Ascending aorta (tissue), 2 donors: Measurements from ENCODE around the gene CCDC12. TPM values are rescaled to one million over a fixed set of nuclear protein-coding genes. Genes with fewer than 3 reads are reported as not detected.

Experiments
- DNase-seq, 2 donors: peaks; one replicate each; pipeline ENCODE4 v3.0.0-alpha.2; 2019; ENCODE audit warnings: low spot score in 2 of 2
- H3K27ac ChIP-seq, 2 donors: fragments of 200-600 bp; sonication (generic); one replicate each; pipeline ENCODE4 v1.5.1; 2016 to 2017; ENCODE audit warnings: mild to moderate bottlenecking in 1 of 2
- H3K27me3 ChIP-seq: fragments of 200-600 bp; sonication (generic); one replicate; pipeline ENCODE4 v1.5.1; 2017
- H3K36me3 ChIP-seq, 2 donors: fragments of 200-600 bp; sonication (generic); one replicate each; pipeline ENCODE4 v1.5.1; 2016
- H3K4me1 ChIP-seq, 2 donors: fragments of 200-600 bp; sonication (generic); one replicate each; pipeline ENCODE4 v1.5.1; 2016 to 2017; ENCODE audit warnings: mild to moderate bottlenecking in 1 of 2
- H3K4me3 ChIP-seq, 2 donors: fragments of 200-600 bp; sonication (generic); one replicate each; pipeline ENCODE4 v1.5.1; 2016 to 2017; ENCODE audit warnings: mild to moderate bottlenecking in 1 of 2
- H3K9me3 ChIP-seq, 2 donors: fragments of 200-600 bp; sonication (generic); one replicate each; pipeline ENCODE4 v1.5.1; 2016
- CTCF ChIP-seq, 3 experiments: fragments of 200-600 bp in 2 of 3; fragments of 450-650 bp in 1 of 3; sonication (generic) in 2 of 3; IDR thresholded peaks; one replicate each; pipeline ENCODE4 v1.5.1; 2016 to 2019; ENCODE audit warnings: antibody characterized with exemption in 3 of 3, mild to moderate bottlenecking in 1 of 3, moderate library complexity in 1 of 3
- intact Hi-C: fragments of 100-400 bp; cut with DNase I; formaldehyde crosslinking; loops from one replicate; pipeline ENCODE4 v1.15.1; 2023
- total RNA-seq: library from RNA; depleted of rRNA; stranded (reverse); fragments of >200 nt; gene quantifications from one replicate; pipeline ENCODE4 v1.1.0, GENCODE V29; 2016

CCDC12 gene
- total RNA-seq, 1 donor from 2014 or later: 34.3 TPM

GRCh38 chr3:46985588-46985987 lies 9.0 kb upstream of the CCDC12 start:
- H3K27ac ChIP-seq: no peak overlapping the region
- no peaks in the 10 kb centered on the region for H3K9me3 ChIP-seq
- H3K27me3 ChIP-seq: no peaks in the 10 kb centered on the region
- H3K4me1 ChIP-seq: peaks cover 0 to 3% of the 10 kb centered on the region in 2 donors
- peaks cover 0 to 14% of the 10 kb centered on the region in 2 donors for H3K36me3 ChIP-seq
- TF ChIP-seq CTCF (IDR thresholded peaks at IDR 0.05): no peak
- no peak for DNase-seq
- H3K4me3 ChIP-seq: no peak overlapping the region
- intact Hi-C loops: no loop called here

GRCh38 chr3:46984591-46985459 lies 8.3 kb upstream of the CCDC12 start:
- no peak for TF ChIP-seq CTCF (IDR thresholded peaks at IDR 0.05)

GRCh38 chr3:46982546-46982945 lies 6.0 kb upstream of the CCDC12 start:
- Histone ChIP-seq H3K27me3 (no peaks in the 10 kb centered on the region), H3K27ac (peak overlapping the region in 1 of 2 donors; percentile 18), H3K9me3 (no peaks in the 10 kb centered on the region), H3K4me3 (no peak overlapping the region), H3K4me1 (peaks cover 9 to 14% of the 10 kb centered on the region in 2 donors), H3K36me3 (no peaks in the 10 kb centered on the region)
- intact Hi-C loops: no loop called here
- TF ChIP-seq CTCF (IDR thresholded peaks at IDR 0.05): no peak
- DNase-seq: no peak

More at GRCh38 chr3:46984591-46985459, 8.3 kb upstream of the CCDC12 start:
- H3K27me3 ChIP-seq: no peaks in the 10 kb centered on the region
- H3K4me3 ChIP-seq: no peak overlapping the region
- H3K36me3 ChIP-seq: peaks cover 0 to 11% of the 10 kb centered on the region in 2 donors
- intact Hi-C loops: no loop called here
- H3K27ac ChIP-seq: no peak overlapping the region
- H3K9me3 ChIP-seq: no peaks in the 10 kb centered on the region
- DNase-seq: no peak
- peaks cover 0 to 3% of the 10 kb centered on the region in 2 donors for H3K4me1 ChIP-seq

DNA sequence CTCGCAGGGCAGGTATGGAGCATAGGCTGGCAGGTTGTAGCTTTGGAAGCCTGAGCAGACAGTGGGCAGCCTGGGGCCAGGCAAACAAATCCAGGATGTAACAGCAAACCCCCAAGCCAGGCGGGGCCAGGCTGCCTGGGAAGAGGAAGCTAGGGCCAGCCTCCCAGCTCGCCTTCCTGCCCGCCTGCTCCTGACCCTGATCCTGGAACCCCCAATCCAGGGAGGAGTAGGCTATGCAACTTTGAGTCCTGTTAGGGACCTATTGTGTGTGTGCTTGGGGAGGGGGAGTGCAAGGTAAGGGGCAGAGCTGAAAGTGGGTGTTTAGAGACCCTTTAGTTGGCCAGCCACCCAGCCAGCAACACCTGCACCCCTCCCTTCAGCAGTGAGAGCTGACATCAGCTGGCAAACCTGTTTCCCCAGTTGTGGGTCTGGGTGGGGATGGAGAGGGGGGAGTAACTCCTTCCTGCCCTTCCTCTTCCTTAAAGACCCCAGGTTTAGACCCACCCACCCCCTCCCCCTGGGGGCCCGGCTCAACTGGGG lies 5.5 kb upstream of the CCDC12 start:
- intact Hi-C loops: no loop called here
- Histone ChIP-seq H3K9me3 (no peaks in the 10 kb centered on the region), H3K27ac (peak overlapping the region; percentile 18 to 41), H3K27me3 (no peaks in the 10 kb centered on the region), H3K36me3 (no peaks in the 10 kb centered on the region), H3K4me1 (peaks cover 13 to 14% of the 10 kb centered on the region in 2 donors), H3K4me3 (no peak overlapping the region)
- no peak for DNase-seq
- TF ChIP-seq CTCF (IDR thresholded peaks at IDR 0.05): no peak

GRCh38 chr3:46979958-46980497 lies 3.5 kb upstream of the CCDC12 start:
- peak overlapping the region in 1 of 2 donors; percentile 87 for H3K27ac ChIP-seq
- peaks cover 20 to 22% of the 10 kb centered on the region in 2 donors for H3K4me1 ChIP-seq
- no peaks in the 10 kb centered on the region for H3K36me3 ChIP-seq
- H3K4me3 ChIP-seq: peak overlapping the region; percentile 52 to 92
- intact Hi-C loops: loop anchor here (5.0 to 10.0 kb wide), 2 partner anchors 108 to 135 kb away; no protein-coding TSS in a partner anchor
- no peak for TF ChIP-seq CTCF (IDR thresholded peaks at IDR 0.05)
- H3K9me3 ChIP-seq: no peaks in the 10 kb centered on the region
- no peak for DNase-seq
- no peaks in the 10 kb centered on the region for H3K27me3 ChIP-seq
